T-helper 17 cell (primary cell): Measurements from ENCODE around the gene SHROOM3. TPM values are rescaled to one million over a fixed set of nuclear protein-coding genes. Genes with fewer than 3 reads are reported as not detected.

Experiments used
- ATAC-seq: fragments of 150-1000 bp; cut with Tn5 transposase; 2 replicates; pipeline ENCODE4 v1.10.0; 2021; ENCODE audit warnings: mild to moderate bottlenecking, moderate library complexity
- DNase-seq, 3 donors: peaks; one replicate each; pipeline versions ENCODE4 v3.0.0 to v3.0.0-alpha.2; 2020 to 2021
- H3K9me3 ChIP-seq: one replicate; pipeline ENCODE4 v1.7.0; 2013; ENCODE audit warnings: low read length, mild to moderate bottlenecking; ENCODE audit not compliant: control insufficient read depth, poor library complexity, severe bottlenecking
- H3K27ac Mint-ChIP-seq: one replicate; pipeline ENCODE4 v1.8.0; 2022; ENCODE audit warnings: mild to moderate bottlenecking, moderate library complexity, mixed read lengths
- H3K27me3 Mint-ChIP-seq: one replicate; pipeline ENCODE4 v1.8.0; 2022; ENCODE audit warnings: mixed read lengths
- H3K36me3 Mint-ChIP-seq: one replicate; pipeline ENCODE4 v1.8.0; 2022; ENCODE audit warnings: low read depth, mixed read lengths
- H3K4me1 Mint-ChIP-seq: one replicate; pipeline ENCODE4 v1.8.0; 2022; ENCODE audit warnings: mild to moderate bottlenecking, mixed read lengths
- H3K4me3 Mint-ChIP-seq: one replicate; pipeline ENCODE4 v1.8.0; 2022; ENCODE audit warnings: mild to moderate bottlenecking, moderate library complexity, mixed read lengths
- total RNA-seq, 4 donors: library from RNA in 2 of 4; stranded (reverse) in 2 of 4; gene quantifications; one replicate each; pipeline ENCODE4 v1.2.3 and lab custom pipeline; 2022 to 2026

The SHROOM3 gene
- total RNA-seq, 2 donors from 2014 or later = not detected

DNA sequence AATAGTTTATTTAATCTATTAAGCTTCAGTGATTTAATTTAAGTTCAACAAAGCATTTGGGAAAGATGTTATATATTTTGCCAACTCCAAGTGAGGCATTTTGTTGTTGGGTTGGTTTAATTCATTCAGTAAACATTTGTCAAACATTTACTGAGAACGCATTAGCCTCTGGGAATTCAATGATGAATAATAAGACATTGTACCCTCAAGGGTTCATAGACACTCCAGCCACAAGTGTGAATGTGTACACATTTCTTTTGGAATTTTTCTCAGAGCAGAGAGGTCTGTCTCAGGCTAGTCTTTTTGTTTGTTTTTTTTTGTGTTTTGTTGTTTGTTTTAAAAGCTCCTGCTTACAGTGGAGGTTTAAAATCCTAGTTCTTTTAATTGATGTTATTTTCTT lies 259.0 kb downstream of the SHROOM3 start:
- H3K27me3 Mint-ChIP-seq = peaks cover 74% of the 10 kb centered on the region
- ATAC-seq (no peak), DNase-seq (no peak)
- H3K4me3 Mint-ChIP-seq = no peak overlapping the region
- H3K36me3 Mint-ChIP-seq = no peaks in the 10 kb centered on the region
- no peaks in the 10 kb centered on the region for H3K9me3 ChIP-seq
- no peak overlapping the region for H3K27ac Mint-ChIP-seq
- peaks cover 13% of the 10 kb centered on the region for H3K4me1 Mint-ChIP-seq

DNA sequence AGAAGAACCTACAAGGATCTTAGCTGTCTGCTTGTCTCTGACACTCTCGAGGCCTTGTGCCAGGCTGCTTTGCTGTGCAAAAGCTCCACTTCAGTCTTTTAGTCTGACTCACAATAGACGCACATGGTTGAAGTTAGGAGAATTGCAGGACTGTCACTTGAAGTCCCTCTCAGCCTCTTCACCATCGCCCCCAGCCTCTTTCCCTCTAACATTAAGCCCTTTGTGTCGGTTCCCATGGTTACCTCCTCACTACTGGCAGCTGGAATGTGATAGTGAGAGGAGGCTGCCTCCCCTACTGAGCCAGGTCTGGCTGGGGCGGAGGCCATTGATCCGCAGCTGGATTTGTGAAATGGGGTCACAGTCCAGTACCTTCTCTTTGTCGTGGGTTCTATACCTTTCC lies 261.1 kb downstream of the SHROOM3 start:
- Mint-ChIP-seq H3K27me3 (peaks cover 69% of the 10 kb centered on the region), H3K4me3 (no peak overlapping the region), H3K27ac (no peak overlapping the region), H3K4me1 (peaks cover 8% of the 10 kb centered on the region), H3K36me3 (no peaks in the 10 kb centered on the region)
- DNase-seq (no peak), ATAC-seq (no peak)
- no peaks in the 10 kb centered on the region for H3K9me3 ChIP-seq

DNA sequence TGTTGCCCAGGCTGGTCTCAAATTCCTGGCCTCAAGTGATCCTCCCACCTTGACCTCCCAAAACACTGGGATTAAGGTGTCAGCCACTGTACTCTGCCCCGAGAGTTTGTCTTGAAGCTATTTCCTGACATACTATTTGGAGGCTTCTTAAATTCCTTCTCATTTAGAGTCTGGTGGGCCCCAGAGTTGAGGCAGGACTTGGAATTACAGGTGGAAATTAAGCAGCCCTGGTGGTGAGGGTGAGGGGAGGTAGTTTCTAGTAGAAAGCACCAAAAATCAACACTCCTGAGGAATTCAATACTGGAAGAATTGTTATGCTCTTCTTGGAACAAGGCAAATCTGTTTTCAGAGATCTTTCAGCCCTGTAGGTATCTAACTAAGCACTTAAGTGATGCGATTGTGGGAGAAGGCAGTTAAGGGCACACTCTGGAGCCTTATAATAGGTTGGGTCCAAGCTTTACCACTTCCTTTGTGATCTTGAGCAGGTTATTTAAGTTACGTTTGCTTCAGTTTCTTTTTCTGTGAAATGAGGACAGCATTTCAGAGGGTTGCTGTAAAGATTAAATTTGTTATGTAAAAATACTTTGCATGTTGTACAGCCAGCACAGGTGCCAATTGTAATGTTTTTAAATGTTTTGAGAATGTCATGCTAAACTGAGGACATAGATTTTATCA lies 262.2 kb downstream of the SHROOM3 start:
- DNase-seq = no peak
- ATAC-seq = no peak
- peaks cover 7% of the 10 kb centered on the region for H3K4me1 Mint-ChIP-seq
- H3K27me3 Mint-ChIP-seq = peaks cover 58% of the 10 kb centered on the region
- H3K36me3 Mint-ChIP-seq = no peaks in the 10 kb centered on the region
- H3K4me3 Mint-ChIP-seq = no peak overlapping the region
- H3K27ac Mint-ChIP-seq = no peak overlapping the region
- no peaks in the 10 kb centered on the region for H3K9me3 ChIP-seq

DNA sequence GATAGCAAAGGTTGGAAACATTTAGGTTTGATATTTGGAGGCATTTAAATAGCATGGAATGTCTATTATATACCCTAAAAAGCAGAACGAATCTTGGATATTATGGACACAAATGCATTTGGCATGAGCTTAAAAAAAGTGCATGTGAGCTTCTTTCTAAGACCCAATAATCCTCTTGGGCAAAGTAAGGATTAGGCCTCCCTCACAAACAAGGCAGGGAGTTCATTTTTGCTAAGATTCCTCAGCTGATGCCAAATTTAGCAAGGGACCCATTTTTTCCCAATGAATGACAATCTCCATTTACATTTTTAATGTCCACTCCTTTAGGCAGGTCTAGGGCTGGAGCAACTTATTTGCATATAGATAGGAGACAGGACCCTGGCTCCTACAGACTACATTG lies 263.1 kb downstream of the SHROOM3 start:
- no peak for DNase-seq
- H3K9me3 ChIP-seq = no peaks in the 10 kb centered on the region
- peaks cover 56% of the 10 kb centered on the region for H3K27me3 Mint-ChIP-seq
- no peak overlapping the region for H3K27ac Mint-ChIP-seq
- ATAC-seq = no peak
- peaks cover 7% of the 10 kb centered on the region for H3K4me1 Mint-ChIP-seq
- H3K36me3 Mint-ChIP-seq = no peaks in the 10 kb centered on the region
- no peak overlapping the region for H3K4me3 Mint-ChIP-seq

DNA sequence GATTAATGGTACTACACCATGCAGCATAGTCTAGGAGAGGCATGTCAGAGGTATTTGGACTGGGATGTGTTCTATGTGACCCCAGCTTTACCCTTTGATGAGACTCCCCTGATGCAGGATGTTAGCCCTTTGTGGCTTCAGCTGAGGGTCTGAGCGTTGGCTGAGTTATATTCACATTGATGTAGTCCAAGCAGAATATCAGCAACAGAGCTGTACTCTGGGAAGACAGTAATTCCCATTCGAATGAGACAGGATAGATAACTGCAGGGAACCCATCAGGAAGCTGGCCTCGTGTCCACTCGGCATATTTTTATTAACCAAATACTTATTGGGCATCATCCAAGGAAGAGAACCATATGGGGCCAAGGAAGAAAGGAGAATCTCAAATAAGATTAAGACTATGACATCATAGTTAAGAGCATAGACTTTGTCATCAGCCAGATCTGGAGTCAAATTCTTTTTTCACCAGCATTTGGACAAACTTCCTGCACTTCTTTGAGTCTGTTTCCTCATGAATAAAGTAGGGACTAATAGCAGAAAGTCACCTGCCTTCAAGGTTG lies 264.8 kb downstream of the SHROOM3 start:
- H3K4me3 Mint-ChIP-seq = no peak overlapping the region
- H3K36me3 Mint-ChIP-seq = no peaks in the 10 kb centered on the region
- no peaks in the 10 kb centered on the region for H3K9me3 ChIP-seq
- H3K27ac Mint-ChIP-seq = no peak overlapping the region
- ATAC-seq (no peak), DNase-seq (no peak)
- H3K27me3 Mint-ChIP-seq = peaks cover 48% of the 10 kb centered on the region
- H3K4me1 Mint-ChIP-seq = peaks cover 7% of the 10 kb centered on the region

DNA sequence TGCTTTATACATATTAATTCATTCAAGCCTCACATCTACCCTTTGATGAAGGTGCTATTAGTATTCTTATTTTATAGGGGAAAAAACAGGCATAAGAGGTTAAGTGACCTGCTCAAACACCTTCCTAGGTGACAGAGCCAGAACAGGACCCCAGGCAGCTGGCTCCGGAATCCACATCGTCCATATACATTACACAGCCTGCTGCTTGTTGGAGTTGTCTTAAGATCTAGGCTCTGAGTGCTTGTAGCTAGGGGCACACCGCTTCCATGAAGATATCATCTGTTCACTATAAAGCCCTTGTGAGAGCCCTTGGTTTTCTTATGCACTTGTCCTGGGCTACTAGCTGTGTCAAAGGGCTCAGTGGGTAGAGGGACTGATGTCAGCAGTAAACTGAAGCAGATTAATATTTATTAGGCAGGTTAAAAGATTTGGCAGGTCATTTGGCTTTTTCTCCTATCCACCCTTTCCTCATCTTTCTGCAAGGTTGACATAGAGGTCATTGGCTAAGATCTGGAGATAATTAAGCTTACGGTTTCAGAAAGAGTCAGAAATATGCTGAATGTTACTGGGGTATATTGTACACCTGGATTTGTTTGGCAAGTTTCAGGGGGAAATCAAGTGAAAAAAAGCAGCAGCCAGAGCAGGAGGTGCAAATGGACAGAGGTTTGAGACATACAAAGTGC lies 267.6 kb downstream of the SHROOM3 start:
- Mint-ChIP-seq H3K4me1 (peaks cover 2% of the 10 kb centered on the region), H3K36me3 (no peaks in the 10 kb centered on the region), H3K27me3 (peaks cover 47% of the 10 kb centered on the region), H3K27ac (no peak overlapping the region), H3K4me3 (no peak overlapping the region)
- no peaks in the 10 kb centered on the region for H3K9me3 ChIP-seq
- ATAC-seq = no peak
- no peak for DNase-seq

DNA sequence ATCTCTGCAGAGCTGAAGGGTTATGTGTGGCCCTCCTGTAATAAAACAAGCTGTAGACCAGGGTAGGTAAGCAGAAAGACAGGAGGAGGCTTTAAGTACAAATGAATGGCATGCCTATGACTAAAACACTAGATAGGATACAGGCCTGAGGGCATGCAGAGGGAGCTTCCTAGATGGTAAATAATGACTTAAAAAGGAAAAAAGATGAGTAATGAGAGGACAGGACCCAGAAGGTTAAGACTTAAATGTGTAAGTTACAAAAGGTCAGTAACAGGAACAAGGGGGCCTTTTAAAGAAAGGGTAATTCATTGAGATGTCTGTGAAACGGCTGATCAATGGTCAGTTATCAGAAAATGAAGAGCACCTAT lies 268.1 kb downstream of the SHROOM3 start:
- ATAC-seq (no peak), DNase-seq (no peak)
- no peaks in the 10 kb centered on the region for H3K9me3 ChIP-seq
- H3K36me3 Mint-ChIP-seq = no peaks in the 10 kb centered on the region
- H3K27ac Mint-ChIP-seq = no peak overlapping the region
- no peak overlapping the region for H3K4me3 Mint-ChIP-seq
- H3K27me3 Mint-ChIP-seq = peaks cover 47% of the 10 kb centered on the region
- no peaks in the 10 kb centered on the region for H3K4me1 Mint-ChIP-seq

DNA sequence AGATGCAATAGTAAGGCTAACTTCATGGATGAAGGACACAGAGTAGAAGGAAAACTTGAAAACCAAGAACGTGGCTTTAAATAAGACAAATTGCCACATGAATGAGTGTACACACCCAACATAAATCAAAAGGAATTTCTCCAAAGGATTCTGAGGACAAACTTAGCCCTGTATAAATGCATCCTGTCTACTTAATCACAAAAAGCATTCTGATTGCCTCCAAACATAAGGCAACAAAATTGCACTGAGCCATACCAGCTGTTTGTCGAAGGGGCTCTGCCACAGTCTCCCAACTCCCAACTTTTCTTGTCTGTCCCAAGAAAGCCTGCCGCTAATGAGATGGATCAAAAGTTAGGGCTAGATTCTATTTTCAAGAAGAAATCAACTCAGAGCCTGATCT lies 268.6 kb downstream of the SHROOM3 start:
- peaks cover 52% of the 10 kb centered on the region for H3K27me3 Mint-ChIP-seq
- ATAC-seq = no peak
- DNase-seq = no peak
- no peak overlapping the region for H3K4me3 Mint-ChIP-seq
- H3K9me3 ChIP-seq = no peaks in the 10 kb centered on the region
- H3K27ac Mint-ChIP-seq = no peak overlapping the region
- H3K36me3 Mint-ChIP-seq = no peaks in the 10 kb centered on the region
- H3K4me1 Mint-ChIP-seq = no peaks in the 10 kb centered on the region

DNA sequence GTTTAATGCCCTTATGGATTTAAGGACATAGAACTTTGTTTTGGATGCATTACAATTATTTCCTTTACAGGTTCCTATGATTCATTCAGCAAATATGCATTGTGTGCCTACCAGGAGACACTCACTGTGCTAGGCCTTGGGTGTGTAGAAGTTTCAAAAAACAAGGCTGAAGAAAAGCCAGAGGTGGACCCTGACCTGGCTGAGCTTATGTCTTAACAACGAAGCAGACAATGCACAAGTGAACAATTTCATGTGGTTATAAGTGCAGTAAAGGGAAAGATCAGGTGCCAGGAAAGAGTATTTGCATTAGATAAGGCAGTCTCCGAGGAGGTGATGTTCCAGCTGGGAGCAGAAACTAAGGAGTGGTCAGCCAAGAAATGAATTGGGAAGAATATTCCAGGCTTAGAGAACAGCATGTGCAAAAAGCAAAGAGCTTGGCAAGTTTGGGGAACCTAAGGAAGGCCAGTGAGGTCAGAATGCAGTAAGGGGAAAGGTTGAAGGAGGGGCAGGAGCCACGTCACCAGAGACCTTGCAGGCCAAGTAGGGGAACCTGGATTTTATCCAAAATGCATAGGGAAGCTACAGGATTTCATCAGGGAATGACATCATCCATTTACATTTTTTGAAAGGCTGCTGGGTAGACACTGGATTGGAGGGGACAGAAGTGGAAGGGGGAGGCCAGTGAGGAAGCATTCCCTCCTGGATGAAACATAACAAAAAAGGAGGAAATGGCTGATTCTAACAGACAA lies 269.3 kb downstream of the SHROOM3 start:
- Mint-ChIP-seq H3K4me3 (no peak overlapping the region), H3K27ac (no peak overlapping the region), H3K4me1 (no peaks in the 10 kb centered on the region), H3K27me3 (peaks cover 51% of the 10 kb centered on the region), H3K36me3 (no peaks in the 10 kb centered on the region)
- no peaks in the 10 kb centered on the region for H3K9me3 ChIP-seq
- no peak for DNase-seq
- no peak for ATAC-seq

DNA sequence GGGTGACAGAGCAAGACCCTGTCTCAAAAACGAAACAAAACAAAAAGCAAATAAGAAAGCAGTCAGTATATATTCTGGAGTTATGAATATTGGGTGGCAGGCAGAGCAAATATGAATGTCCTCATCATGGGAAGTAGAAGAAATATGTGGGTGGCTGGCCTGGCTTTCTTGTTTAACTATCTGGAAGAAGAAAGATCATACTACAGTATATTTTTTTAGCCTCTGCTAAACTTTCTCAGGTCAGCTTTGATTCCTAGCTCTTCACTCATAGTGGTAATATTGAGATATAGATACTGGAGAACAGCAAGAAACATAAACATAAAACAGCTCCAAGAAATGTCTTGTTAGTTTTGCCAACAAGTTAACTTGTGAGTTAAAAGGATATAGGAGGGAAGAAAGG lies 270.4 kb downstream of the SHROOM3 start:
- DNase-seq = no peak
- H3K27me3 Mint-ChIP-seq = peaks cover 49% of the 10 kb centered on the region
- H3K4me3 Mint-ChIP-seq = no peak overlapping the region
- no peaks in the 10 kb centered on the region for H3K9me3 ChIP-seq
- peaks cover 3% of the 10 kb centered on the region for H3K4me1 Mint-ChIP-seq
- ATAC-seq = no peak
- H3K36me3 Mint-ChIP-seq = no peaks in the 10 kb centered on the region
- no peak overlapping the region for H3K27ac Mint-ChIP-seq

DNA sequence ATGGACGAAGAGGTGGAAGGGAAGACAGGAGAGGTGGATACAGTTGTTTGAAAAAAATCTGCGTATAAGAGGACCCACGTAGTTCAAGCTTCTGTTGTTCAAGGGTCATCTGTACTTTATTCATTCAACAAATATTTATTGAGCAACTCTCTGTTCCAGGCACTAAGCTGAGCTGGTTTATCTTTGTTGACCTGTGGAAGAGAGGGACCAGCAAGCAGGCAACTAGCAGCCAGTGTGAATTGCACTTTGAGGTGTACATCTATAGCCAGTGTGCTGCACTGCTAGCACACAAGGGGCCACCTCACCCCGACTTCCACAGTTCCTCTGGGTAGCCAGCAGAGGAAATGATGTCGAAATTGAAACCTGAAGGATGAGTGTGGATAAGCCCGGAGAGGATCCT lies 271.6 kb downstream of the SHROOM3 start:
- H3K4me3 Mint-ChIP-seq = no peak overlapping the region
- no peak for DNase-seq
- H3K36me3 Mint-ChIP-seq = no peaks in the 10 kb centered on the region
- no peak overlapping the region for H3K27ac Mint-ChIP-seq
- H3K27me3 Mint-ChIP-seq = peaks cover 49% of the 10 kb centered on the region
- peaks cover 3% of the 10 kb centered on the region for H3K4me1 Mint-ChIP-seq
- H3K9me3 ChIP-seq = no peaks in the 10 kb centered on the region
- ATAC-seq = no peak

DNA sequence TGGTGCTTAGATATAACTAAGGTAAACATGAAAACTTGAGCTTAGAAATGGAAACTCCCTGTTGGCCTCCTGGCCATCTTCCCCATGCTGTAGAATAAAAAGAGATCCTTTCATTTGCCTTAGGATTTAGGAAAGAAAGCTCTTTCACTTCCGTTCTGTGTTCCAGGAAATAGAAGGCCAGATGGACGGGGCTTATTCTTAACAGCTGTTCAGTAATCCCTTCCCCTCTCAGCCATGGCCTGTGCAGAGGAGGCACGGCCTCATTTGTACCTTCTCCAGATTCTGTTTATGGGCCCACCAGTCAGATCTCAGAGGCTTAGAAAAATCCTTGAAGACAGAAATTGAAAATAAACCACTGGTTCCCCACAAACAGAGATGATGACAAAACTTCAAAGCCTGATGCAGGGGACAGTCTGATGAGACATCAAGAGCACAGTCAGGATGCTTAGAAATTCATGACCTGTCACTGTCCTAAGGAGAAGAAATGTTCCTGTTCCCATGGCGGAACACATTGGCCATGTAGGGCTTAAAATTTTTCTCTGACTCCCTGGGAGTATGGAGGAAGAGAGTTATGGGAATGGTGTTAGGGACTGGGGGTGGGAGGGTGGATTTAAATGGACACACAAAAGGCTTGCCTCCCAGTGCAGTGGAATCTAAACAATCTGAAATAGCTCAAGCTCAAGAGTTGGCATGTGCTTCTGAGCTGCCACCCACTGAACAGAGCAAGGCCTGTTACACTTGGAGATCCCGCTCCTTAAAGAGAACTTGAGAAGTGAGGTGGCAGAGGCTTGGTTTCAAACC lies 274.1 kb downstream of the SHROOM3 start:
- Mint-ChIP-seq H3K4me3 (no peak overlapping the region), H3K27ac (no peak overlapping the region), H3K36me3 (no peaks in the 10 kb centered on the region), H3K4me1 (peaks cover 5% of the 10 kb centered on the region), H3K27me3 (peaks cover 45% of the 10 kb centered on the region)
- no peaks in the 10 kb centered on the region for H3K9me3 ChIP-seq
- ATAC-seq = no peak
- DNase-seq = no peak

DNA sequence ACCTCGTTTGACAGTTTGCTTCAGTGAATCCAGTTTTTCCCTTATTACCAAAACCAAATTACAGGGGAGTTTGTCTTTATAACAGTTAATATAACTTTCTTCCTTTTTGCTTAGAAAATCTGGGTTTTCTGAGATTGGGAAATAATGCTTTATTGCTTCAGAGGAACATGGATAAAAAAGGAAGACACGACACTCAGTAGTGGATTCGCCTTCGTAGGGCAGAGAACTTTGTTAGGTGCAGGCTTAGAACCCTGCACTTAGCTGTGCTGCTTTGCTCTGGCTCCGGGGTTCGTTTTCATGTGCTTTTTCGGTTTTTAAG lies 274.7 kb downstream of the SHROOM3 start:
- no peak overlapping the region for H3K27ac Mint-ChIP-seq
- no peaks in the 10 kb centered on the region for H3K36me3 Mint-ChIP-seq
- ATAC-seq = no peak
- peaks cover 48% of the 10 kb centered on the region for H3K27me3 Mint-ChIP-seq
- DNase-seq = no peak
- H3K4me3 Mint-ChIP-seq = no peak overlapping the region
- no peaks in the 10 kb centered on the region for H3K9me3 ChIP-seq
- H3K4me1 Mint-ChIP-seq = peaks cover 6% of the 10 kb centered on the region
